Ascending aorta (tissue), 2 donors: ENCODE measurements around the gene PRR12. TPM values are rescaled to one million over a fixed set of nuclear protein-coding genes. Genes with fewer than 3 reads are reported as not detected.

Experiments used
- DNase-seq, 2 donors: peaks; one replicate each; pipeline ENCODE4 v3.0.0-alpha.2; 2019; ENCODE audit warnings: low spot score in 2 of 2
- H3K27ac ChIP-seq, 2 donors: fragments of 200-600 bp; sonication (generic); one replicate each; pipeline ENCODE4 v1.5.1; 2016 to 2017; ENCODE audit warnings: mild to moderate bottlenecking in 1 of 2
- H3K27me3 ChIP-seq: fragments of 200-600 bp; sonication (generic); one replicate; pipeline ENCODE4 v1.5.1; 2017
- H3K36me3 ChIP-seq, 2 donors: fragments of 200-600 bp; sonication (generic); one replicate each; pipeline ENCODE4 v1.5.1; 2016
- H3K4me1 ChIP-seq, 2 donors: fragments of 200-600 bp; sonication (generic); one replicate each; pipeline ENCODE4 v1.5.1; 2016 to 2017; ENCODE audit warnings: mild to moderate bottlenecking in 1 of 2
- H3K4me3 ChIP-seq, 2 donors: fragments of 200-600 bp; sonication (generic); one replicate each; pipeline ENCODE4 v1.5.1; 2016 to 2017; ENCODE audit warnings: mild to moderate bottlenecking in 1 of 2
- H3K9me3 ChIP-seq, 2 donors: fragments of 200-600 bp; sonication (generic); one replicate each; pipeline ENCODE4 v1.5.1; 2016
- CTCF ChIP-seq, 3 experiments: fragments of 200-600 bp in 2 of 3; fragments of 450-650 bp in 1 of 3; sonication (generic) in 2 of 3; IDR thresholded peaks; one replicate each; pipeline ENCODE4 v1.5.1; 2016 to 2019; ENCODE audit warnings: antibody characterized with exemption in 3 of 3, mild to moderate bottlenecking in 1 of 3, moderate library complexity in 1 of 3
- intact Hi-C: fragments of 100-400 bp; cut with DNase I; formaldehyde crosslinking; loops from one replicate; pipeline ENCODE4 v1.15.1; 2023
- total RNA-seq: library from RNA; depleted of rRNA; stranded (reverse); fragments of >200 nt; gene quantifications from one replicate; pipeline ENCODE4 v1.1.0, GENCODE V29; 2016

Gene PRR12
- total RNA-seq, 1 donor from 2014 or later, result 23.6 TPM

GRCh38 chr19:49655570-49656455, 64.8 kb downstream of the PRR12 start:
- intact Hi-C loops, result no loop called here
- peaks cover 93 to 94% of the 10 kb centered on the region in 2 donors for H3K36me3 ChIP-seq
- H3K9me3 ChIP-seq, result no peaks in the 10 kb centered on the region
- H3K27ac ChIP-seq, result no peak overlapping the region
- no peak overlapping the region for H3K4me3 ChIP-seq
- H3K27me3 ChIP-seq, result no peaks in the 10 kb centered on the region
- no peak for DNase-seq
- TF ChIP-seq CTCF (IDR thresholded peaks at IDR 0.05), result no peak
- no peaks in the 10 kb centered on the region for H3K4me1 ChIP-seq

DNA sequence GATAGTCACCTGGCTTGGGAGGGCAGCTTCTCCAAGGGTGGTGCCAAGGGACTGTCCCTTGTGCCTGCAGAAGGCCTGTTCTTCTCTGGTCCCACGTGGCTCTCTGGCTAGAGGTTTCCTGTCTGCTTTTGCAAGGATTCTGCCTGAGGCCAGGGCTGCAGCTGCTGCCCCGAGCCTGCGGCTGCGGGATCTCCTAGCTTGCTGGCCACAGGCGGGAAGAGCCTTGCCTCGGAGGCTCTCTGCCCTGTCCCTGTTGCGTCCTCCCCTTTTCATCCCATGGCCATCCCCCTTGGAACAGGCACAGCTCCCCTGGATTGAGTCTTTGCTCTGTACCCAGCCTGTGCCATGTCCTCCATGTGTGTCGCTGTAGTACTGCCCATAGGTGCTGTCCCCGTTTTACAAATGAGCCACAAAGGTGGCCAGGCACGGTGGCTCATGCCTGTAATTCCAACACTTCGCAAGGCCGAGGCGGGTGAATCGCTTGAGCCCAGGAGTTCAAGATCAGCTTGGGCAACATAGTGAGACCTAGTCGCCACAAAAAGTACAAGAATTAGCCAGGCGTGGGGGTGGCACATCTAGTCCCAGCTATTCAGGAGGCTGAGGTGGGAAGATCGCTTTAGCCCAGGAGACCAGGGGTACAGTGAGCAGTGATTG, 65.6 kb downstream of the PRR12 start:
- no peak for TF ChIP-seq CTCF (IDR thresholded peaks at IDR 0.05)
- no peak overlapping the region for H3K27ac ChIP-seq
- no peaks in the 10 kb centered on the region for H3K27me3 ChIP-seq
- intact Hi-C loops, result no loop called here
- no peaks in the 10 kb centered on the region for H3K9me3 ChIP-seq
- no peak for DNase-seq
- H3K4me1 ChIP-seq, result no peaks in the 10 kb centered on the region
- peaks cover 93 to 94% of the 10 kb centered on the region in 2 donors for H3K36me3 ChIP-seq
- no peak overlapping the region for H3K4me3 ChIP-seq

- no peak overlapping the region for H3K27ac ChIP-seq
- no peak overlapping the region for H3K4me3 ChIP-seq
- DNase-seq, result no peak
- no peaks in the 10 kb centered on the region for H3K9me3 ChIP-seq
- no peaks in the 10 kb centered on the region for H3K4me1 ChIP-seq
- no peaks in the 10 kb centered on the region for H3K27me3 ChIP-seq
- no peak for TF ChIP-seq CTCF (IDR thresholded peaks at IDR 0.05)
- intact Hi-C loops, result no loop called here
- H3K36me3 ChIP-seq, result peaks cover 98 to 99% of the 10 kb centered on the region in 2 donors
Observed at GRCh38 chr19:49657493-49658138, 66.6 kb downstream of the PRR12 start.

GRCh38 chr19:49658139-49658517, 67.1 kb downstream of the PRR12 start:
- Histone ChIP-seq H3K4me3 (no peak overlapping the region), H3K27ac (no peak overlapping the region), H3K9me3 (no peaks in the 10 kb centered on the region), H3K4me1 (no peaks in the 10 kb centered on the region), H3K36me3 (peaks cover 95 to 99% of the 10 kb centered on the region in 2 donors), H3K27me3 (no peaks in the 10 kb centered on the region)
- DNase-seq, result no peak
- intact Hi-C loops, result no loop called here
- TF ChIP-seq CTCF (IDR thresholded peaks at IDR 0.05), result no peak

GRCh38 chr19:49658566-49659442, 67.8 kb downstream of the PRR12 start:
- H3K4me1 ChIP-seq, result peaks cover 0 to 4% of the 10 kb centered on the region in 2 donors
- no peaks in the 10 kb centered on the region for H3K27me3 ChIP-seq
- H3K36me3 ChIP-seq, result peaks cover 88 to 93% of the 10 kb centered on the region in 2 donors
- DNase-seq, result no peak
- TF ChIP-seq CTCF (IDR thresholded peaks at IDR 0.05), result no peak
- no peak overlapping the region for H3K27ac ChIP-seq
- H3K4me3 ChIP-seq, result no peak overlapping the region
- H3K9me3 ChIP-seq, result no peaks in the 10 kb centered on the region
- intact Hi-C loops, result no loop called here
